CD4-positive, alpha-beta T cell treated with Interferon alpha-2 for 1 hour (primary cell): ENCODE measurements around the gene NLGN2.
A peak's percentile ranks its signal among the peaks of the same experiment; 100 is the strongest.

ENCODE experiments used
- DNase-seq, 2 donors: peaks; one replicate each; pipeline ENCODE4 v3.0.0-alpha.2; 2020 to 2022

Gene NLGN2

GRCh38 chr17:7466639-7467341 is 59.1 kb downstream of the NLGN2 start:
- peak in 1 of 2 donors; percentile 46 for DNase-seq

GRCh38 chr17:7467498-7467897 is 59.9 kb downstream of the NLGN2 start:
- no peak for DNase-seq

GRCh38 chr17:7468290-7468689 is 60.6 kb downstream of the NLGN2 start:
- DNase-seq, result no peak

- no peak for DNase-seq
These were observed 61.3 kb downstream of the NLGN2 start for GRCh38 chr17:7468804-7469389.
